Naive thymus-derived CD8-positive, alpha-beta T cell (primary cell): Measurements from ENCODE around the gene OGG1. TPM values are rescaled to one million over a fixed set of nuclear protein-coding genes. Genes with fewer than 3 reads are reported as not detected.
"Not testable (repeated sequence)": the region's sequence is repeated elsewhere in the genome, so short reads cannot be mapped to it uniquely, and the experiment has no call there.

ENCODE experiments used
- ATAC-seq, 2 donors: fragments of 150-1000 bp; cut with Tn5 transposase in 1 of 2; sonication (Bioruptor Pico), chemical (Tn5 transposase) in 1 of 2; 1 replicate in 1 of 2; 2 replicates in 1 of 2; pipeline ENCODE4 v1.10.0; 2021; ENCODE audit warnings: mild to moderate bottlenecking in 2 of 2, moderate library complexity in 2 of 2
- POLR2A ChIA-PET: fragments of 350-600 bp; sonication (Branson Sonifier 250); formaldehyde crosslinking; loops from one replicate; lab custom pipeline; 2021; ENCODE audit warnings: antibody characterized with exemption; lab: Charles Lee
- DNase-seq, 10 donors: peaks; one replicate each; pipeline versions ENCODE4 v3.0.0 to v3.0.0-alpha.2; 2020 to 2022
- H3K27ac Mint-ChIP-seq, 10 donors: one replicate each; pipeline ENCODE4 v1.8.0; 2020 to 2022; ENCODE audit warnings: mild to moderate bottlenecking in 10 of 10, mixed read lengths in 10 of 10, moderate library complexity in 4 of 10, inconsistent platforms in 1 of 10
- H3K27me3 Mint-ChIP-seq, 5 donors: one replicate each; pipeline ENCODE4 v1.8.0; 2021 to 2022; ENCODE audit warnings: mixed read lengths in 5 of 5
- H3K36me3 Mint-ChIP-seq, 3 donors: one replicate each; pipeline ENCODE4 v1.8.0; 2020 to 2022; ENCODE audit warnings: mixed read lengths in 3 of 3, mild to moderate bottlenecking in 2 of 3, inconsistent platforms in 1 of 3
- H3K4me1 Mint-ChIP-seq, 4 donors: one replicate each; pipeline ENCODE4 v1.8.0; 2021 to 2022; ENCODE audit warnings: mixed read lengths in 4 of 4
- H3K4me3 Mint-ChIP-seq, 10 donors: one replicate each; pipeline ENCODE4 v1.8.0; 2020 to 2022; ENCODE audit warnings: mild to moderate bottlenecking in 10 of 10, mixed read lengths in 10 of 10, moderate library complexity in 6 of 10, inconsistent platforms in 1 of 10
- H3K9me3 Mint-ChIP-seq, 9 donors: one replicate each; pipeline ENCODE4 v1.8.0; 2020 to 2022; ENCODE audit warnings: mixed read lengths in 9 of 9, mild to moderate bottlenecking in 3 of 9, inconsistent platforms in 1 of 9, moderate library complexity in 1 of 9
- polyA plus RNA-seq, 3 donors: library from polyadenylated mRNA; unstranded; fragments of 300-500 nt; fragmentation: Illumina TruSeq; gene quantifications; one replicate each; pipeline ENCODE4 v1.2.3, GENCODE V29; 2021
- total RNA-seq, 8 experiments: library from RNA in 2 of 8; stranded (reverse) in 2 of 8; gene quantifications; one replicate each; pipeline ENCODE4 v1.2.3 and lab custom pipeline; 2021 to 2026

OGG1 gene
- total and polyA plus RNA-seq, 5 experiments from 2014 or later, result 15.3 to 27.0 (median 20.7) TPM

DNA sequence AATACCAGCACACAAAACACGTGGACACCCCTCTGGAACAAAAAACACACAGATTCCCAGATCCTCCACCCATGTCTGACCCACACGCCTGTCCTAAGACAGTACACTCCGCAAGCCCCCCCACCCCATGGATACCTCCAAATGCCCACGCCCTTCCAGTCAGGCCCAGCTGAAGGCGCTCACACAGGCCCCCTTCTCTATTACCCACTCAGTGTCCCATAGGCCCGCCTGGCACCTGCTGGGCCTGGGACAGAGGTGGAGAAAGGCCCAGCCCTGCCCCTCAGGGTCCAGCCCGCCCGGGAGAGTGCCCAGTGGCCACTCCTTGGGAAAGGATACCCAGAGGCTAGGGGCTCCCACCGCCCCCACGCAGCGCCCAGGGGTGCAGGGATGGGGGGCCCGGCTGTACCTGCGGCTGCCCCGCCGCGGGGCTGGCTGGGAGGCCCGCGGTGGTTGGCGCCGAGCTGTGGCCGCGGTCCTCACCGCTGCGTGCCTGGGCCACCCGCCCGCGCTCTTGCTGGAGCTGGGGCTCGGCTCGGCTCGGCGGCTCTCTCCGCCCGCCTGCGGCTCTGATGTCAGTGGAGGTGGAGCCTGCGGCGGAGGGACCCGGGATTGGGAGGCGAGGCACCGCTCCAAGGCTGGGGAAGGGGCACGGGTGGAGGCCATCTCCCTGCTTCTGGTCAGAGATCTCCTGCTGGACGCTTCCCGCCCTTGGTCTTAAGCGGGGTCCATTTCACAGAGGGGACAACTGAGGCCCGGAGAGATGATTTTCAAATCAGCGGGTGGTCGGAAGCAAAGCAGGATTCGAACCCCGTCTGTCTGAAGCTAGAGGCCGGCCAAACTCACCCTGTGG lies 19.9 kb downstream of the OGG1 start, which contains the start of gene CAMK1:
Gene CAMK1, minus strand, starts transcription at position 522 of the 850 bp plus-strand sequence. CDS start 2,198 bp downstream, outside the sequence.
- Mint-ChIP-seq H3K36me3 (peaks cover 0 to 3% (median 0%) of the 10 kb centered on the region in 3 donors), H3K27me3 (peaks cover 0 to 1% (median 0%) of the 10 kb centered on the region in 5 donors), H3K9me3 (no peaks in the 10 kb centered on the region), H3K4me1 (peaks cover 16 to 43% (median 29%) of the 10 kb centered on the region in 4 donors), H3K27ac (peak within 1 kb of the TSS in 7 of 10 donors; percentile 1 to 79 (median 40)), H3K4me3 (peak within 1 kb of the TSS; percentile 39 to 74 (median 62))
- peak in 7 of 10 donors; percentile 16 to 46 (median 36) for DNase-seq
- POLR2A ChIA-PET, result interaction anchor here (1.6 kb wide), 1 partner anchor 35 kb away, joined by 4 read pairs; no protein-coding TSS in a partner anchor
- peak; percentile 95 to 97 for ATAC-seq

DNA sequence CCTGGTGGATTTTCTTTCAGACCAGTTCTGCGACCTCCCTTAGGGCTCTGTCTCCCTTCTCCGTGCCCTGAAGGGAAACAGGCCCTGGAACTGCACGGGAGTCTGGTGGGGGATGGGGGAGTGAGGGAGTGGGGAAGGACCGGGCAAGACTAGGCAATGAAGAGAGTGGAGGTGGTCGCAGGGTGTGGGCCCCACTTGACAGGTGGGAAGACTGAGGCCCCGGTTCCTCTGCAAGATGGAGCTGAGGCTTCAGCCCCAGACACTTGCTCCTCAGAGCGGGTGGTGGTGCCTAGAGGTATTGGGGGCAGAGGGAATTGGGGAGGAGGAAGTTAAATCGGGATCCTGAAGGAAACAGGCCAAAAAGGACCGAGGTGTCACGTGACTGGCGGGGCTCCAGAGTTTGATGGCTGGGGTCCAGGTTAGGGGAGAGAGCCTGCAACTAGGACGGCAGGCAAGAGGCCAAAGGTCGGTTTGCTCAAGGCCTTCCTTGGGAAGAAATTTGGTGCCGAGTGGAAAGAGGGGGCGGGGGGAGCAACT lies 20.6 kb downstream of the OGG1 start:
- Mint-ChIP-seq H3K4me3 (peak overlapping the region; percentile 4 to 67 (median 48)), H3K27ac (peak overlapping the region in 3 of 10 donors; percentile 40 to 75 (median 60))
- ATAC-seq, result peak in 1 of 2 donors; percentile 6

DNA sequence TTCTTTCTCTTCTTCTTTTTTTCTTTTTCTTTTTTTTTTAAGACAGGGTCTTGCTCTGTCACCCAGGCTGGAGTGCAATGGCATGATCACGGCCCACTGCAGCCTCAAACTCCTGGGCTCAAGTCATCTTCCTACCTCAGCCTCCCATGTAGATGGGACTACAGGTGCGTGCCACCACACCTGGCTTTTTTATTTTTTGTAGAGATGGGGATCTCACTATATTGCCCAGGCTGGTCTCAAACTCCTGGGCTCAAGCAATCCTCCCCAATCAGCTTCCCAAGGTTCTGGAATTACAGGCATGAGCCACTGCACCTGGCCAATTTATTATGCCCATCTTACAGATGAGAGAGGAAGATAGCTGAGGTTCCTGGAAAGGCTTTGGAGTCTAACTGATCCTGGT lies 21.3 kb downstream of the OGG1 start:
- POLR2A ChIA-PET, H3K27me3 Mint-ChIP-seq, H3K9me3 Mint-ChIP-seq, ATAC-seq, H3K36me3 Mint-ChIP-seq, DNase-seq: not testable (repeated sequence)
- Mint-ChIP-seq H3K4me3 (peak overlapping the region in 9 of 10 donors; percentile 22 to 71 (median 50)), H3K4me1 (peaks cover 21 to 46% (median 30%) of the 10 kb centered on the region in 4 donors), H3K27ac (peak overlapping the region in 2 of 10 donors; percentile 73 to 75)

More for the DNA sequence above, 20.6 kb downstream of the OGG1 start:
- peaks cover 0 to 3% (median 0%) of the 10 kb centered on the region in 3 donors for H3K36me3 Mint-ChIP-seq
- DNase-seq, result no peak
- H3K27me3 Mint-ChIP-seq, result peaks cover 0 to 1% (median 0%) of the 10 kb centered on the region in 5 donors
- H3K9me3 Mint-ChIP-seq, result no peaks in the 10 kb centered on the region
- peaks cover 18 to 43% (median 29%) of the 10 kb centered on the region in 4 donors for H3K4me1 Mint-ChIP-seq
- POLR2A ChIA-PET, result interaction anchor here (1.6 kb wide), 1 partner anchor 34 kb away, joined by 4 read pairs; no protein-coding TSS in a partner anchor

DNA sequence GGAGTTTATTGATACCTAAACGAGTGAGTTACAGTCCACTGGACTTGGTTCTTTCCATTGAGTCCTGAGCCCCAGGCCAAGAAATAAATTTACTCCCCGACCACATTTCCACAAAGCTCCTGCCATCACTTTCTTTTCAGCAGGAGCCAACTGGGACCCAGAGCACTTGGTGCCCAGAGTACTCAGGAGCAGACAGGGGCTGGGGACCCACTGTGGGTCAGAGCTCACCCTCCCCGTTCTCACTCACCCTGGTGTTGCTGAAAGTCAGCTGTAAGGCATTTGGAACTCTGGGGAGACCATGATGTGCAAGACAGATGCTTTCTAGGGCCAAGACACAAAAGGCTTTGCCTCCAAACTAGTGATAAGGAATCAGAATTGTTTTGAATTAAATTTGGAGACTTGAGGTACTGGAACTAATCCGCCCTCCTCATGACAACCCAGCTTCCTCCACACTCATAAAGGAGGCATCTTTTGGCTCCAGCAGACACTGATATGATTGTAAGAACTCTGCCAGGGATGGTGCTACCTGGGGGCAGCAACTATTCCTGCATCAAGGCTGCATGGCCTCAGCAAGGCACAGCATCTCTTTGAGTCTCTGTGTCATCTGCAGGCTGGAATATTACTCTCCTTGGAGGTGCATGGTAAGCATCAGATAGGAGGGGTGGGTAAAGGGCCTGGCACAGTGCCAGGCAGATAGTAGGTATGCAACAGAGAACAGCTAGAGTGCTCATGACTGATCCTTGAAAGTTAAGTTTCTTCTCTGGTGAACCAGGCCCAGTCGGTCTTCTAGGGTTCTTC lies 27.3 kb downstream of the OGG1 start:
- Mint-ChIP-seq H3K27me3 (no peaks in the 10 kb centered on the region), H3K27ac (peak overlapping the region in 2 of 10 donors; percentile 36 to 63), H3K9me3 (no peaks in the 10 kb centered on the region), H3K36me3 (peaks cover 0 to 10% (median 0%) of the 10 kb centered on the region in 3 donors), H3K4me1 (peaks cover 32 to 55% (median 54%) of the 10 kb centered on the region in 4 donors), H3K4me3 (no peak overlapping the region)
- POLR2A ChIA-PET, result interaction anchor here (1.1 to 1.6 kb wide), 2 partner anchors 16 to 128 kb away, joined by 3 to 5 read pairs; partner anchors contain the start of genes ARPC4, MTMR14 and TADA3
- DNase-seq, result no peak
- no peak for ATAC-seq

DNA sequence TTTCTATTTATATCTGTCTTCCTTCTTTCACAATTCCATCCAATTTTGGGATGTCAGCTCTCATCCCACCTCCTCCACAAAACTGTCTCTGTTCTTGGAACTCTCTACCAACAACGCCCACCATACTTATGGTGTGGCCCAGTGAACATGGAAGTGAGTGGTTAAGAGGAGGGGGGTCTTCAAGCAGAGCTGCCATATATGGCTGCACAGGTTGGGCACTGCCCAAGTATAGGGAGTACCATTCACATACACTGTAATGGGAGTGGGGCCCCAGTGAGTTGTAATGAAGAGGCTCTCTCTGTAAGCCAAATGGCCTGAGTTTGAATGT lies 27.9 kb downstream of the OGG1 start:
- no peaks in the 10 kb centered on the region for H3K9me3 Mint-ChIP-seq
- H3K27ac Mint-ChIP-seq, result no peak overlapping the region
- peaks cover 0 to 16% (median 3%) of the 10 kb centered on the region in 3 donors for H3K36me3 Mint-ChIP-seq
- DNase-seq (no peak), ATAC-seq (no peak)
- no peaks in the 10 kb centered on the region for H3K27me3 Mint-ChIP-seq
- POLR2A ChIA-PET, result interaction anchor here (1.1 to 1.6 kb wide), 2 partner anchors 15 to 128 kb away, joined by 3 to 5 read pairs; partner anchors contain the start of genes ARPC4, MTMR14 and TADA3
- H3K4me3 Mint-ChIP-seq, result no peak overlapping the region
- H3K4me1 Mint-ChIP-seq, result peaks cover 35 to 60% (median 60%) of the 10 kb centered on the region in 4 donors

DNA sequence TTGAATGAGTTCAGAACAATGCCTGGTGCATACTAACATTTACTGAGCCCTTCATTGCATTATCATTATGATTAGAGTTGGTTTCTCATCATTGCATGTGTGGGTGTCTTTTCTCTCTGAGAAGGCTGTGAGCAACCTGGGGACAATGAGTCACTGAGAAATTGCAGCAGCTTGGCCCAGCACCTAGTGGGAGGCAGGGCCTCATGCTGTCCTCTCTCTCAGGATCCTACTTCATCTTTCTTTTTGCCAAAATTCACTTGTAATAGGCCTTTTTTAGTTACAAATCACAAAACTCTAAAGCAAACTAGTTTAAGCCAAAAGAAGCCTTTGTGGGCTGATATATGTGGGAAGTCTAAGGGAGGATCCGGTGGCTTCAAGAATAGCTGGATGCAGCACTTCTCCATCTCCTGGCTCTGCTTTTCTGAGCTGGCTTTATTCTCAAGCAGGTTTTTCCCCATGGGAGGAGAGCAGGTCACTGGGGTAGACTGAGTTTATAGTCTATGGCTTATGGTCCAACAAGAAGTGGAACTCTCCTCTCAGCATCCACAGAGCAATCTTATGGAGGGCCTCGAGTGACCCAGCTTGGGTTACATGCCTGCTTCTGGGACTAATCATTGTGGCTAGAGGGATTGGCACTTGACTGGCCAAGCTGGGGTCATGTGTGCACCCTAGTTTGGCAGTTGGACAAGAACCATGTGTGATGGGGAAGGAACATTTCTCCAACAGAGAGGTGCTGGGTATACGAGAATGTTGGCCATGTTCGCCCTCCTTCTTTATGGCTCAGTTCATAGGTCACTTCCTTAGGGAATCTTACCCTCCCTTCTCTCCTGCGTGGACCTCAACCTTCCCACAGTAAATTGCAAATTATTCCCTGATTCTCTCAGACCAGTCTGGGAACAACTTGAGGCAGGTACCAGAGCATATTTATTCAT lies 28.7 kb downstream of the OGG1 start:
- H3K4me3 Mint-ChIP-seq, result peak overlapping the region in 4 of 10 donors; percentile 51 to 84 (median 71)
- no peaks in the 10 kb centered on the region for H3K27me3 Mint-ChIP-seq
- POLR2A ChIA-PET, result interaction anchor here (1.6 kb wide), 1 partner anchor 15 kb away, joined by 5 read pairs; the partner anchor contains the start of genes ARPC4 and TADA3
- H3K36me3 Mint-ChIP-seq, result peaks cover 0 to 20% (median 6%) of the 10 kb centered on the region in 3 donors
- no peaks in the 10 kb centered on the region for H3K9me3 Mint-ChIP-seq
- peak overlapping the region in 4 of 10 donors; percentile 14 to 90 (median 58) for H3K27ac Mint-ChIP-seq
- H3K4me1 Mint-ChIP-seq, result peaks cover 35 to 65% (median 63%) of the 10 kb centered on the region in 4 donors
- ATAC-seq (no peak), DNase-seq (no peak)

DNA sequence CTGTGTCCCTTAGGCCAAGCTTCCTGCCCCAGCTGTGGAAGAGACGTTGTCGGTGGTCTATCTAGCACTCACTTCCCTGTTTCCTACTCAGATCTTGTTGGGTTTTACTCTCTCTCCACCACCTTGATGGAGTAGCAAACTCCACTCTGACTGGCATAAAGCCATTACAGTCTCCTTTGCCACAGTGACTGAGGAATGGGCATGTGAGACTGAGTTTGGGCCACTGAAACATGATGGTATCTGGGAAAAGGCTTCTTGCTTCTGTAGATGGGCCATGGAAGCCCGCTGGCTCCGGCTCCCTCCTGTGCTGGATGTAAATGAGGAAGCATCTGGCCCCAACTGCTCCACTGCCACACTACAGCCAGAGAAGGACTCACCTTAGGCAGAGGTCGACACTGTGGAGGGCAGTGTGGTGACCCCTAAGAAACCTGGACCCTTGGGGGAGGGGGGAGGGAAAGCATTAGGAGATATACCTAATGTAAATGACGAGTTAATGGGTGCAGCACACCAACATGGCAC lies 29.4 kb downstream of the OGG1 start:
- peak overlapping the region in 9 of 10 donors; percentile 44 to 84 (median 71) for H3K4me3 Mint-ChIP-seq
- H3K27me3 Mint-ChIP-seq, result no peaks in the 10 kb centered on the region
- H3K9me3 Mint-ChIP-seq, result no peaks in the 10 kb centered on the region
- ATAC-seq (no peak), DNase-seq (no peak)
- H3K27ac Mint-ChIP-seq, result peak overlapping the region in 5 of 10 donors; percentile 36 to 90 (median 73)
- POLR2A ChIA-PET, result no interaction called here
- H3K36me3 Mint-ChIP-seq, result peaks cover 0 to 24% (median 9%) of the 10 kb centered on the region in 3 donors
- H3K4me1 Mint-ChIP-seq, result peaks cover 35 to 65% (median 63%) of the 10 kb centered on the region in 4 donors

DNA sequence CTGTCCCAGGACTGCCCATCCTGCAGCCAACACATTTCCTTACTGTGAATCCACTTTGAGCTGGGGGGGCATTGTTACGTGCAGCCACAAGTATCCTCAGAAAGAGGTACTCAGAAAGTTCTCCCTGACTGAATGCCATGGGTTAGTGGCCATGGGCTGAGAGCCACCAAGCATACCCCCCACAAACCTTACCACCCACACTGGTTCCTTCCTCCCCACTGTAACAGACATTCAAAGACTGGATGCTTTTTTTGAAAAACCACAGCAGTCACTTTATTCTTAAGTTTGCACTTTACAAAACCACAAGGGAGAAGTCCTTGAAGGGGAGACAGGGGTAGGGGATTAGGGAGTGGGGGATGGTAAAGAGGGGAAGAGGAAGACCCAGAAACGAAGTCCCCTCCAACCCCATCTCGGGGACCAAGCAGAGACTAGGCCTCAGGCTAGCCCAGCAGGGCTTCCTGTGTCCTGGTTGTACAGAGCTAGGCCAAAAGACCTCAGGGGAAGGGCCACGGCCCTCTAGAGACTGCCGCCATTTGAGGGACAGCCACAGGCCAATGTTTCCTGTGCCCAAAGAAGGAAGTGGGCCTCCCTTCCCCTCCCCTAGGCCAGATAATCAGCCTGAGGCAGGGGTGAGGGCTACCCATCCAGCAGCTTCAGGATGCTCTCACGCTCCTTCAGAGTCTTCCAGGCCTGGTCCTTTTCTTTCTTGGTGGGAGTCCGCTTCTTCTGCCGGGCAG lies 30.1 kb downstream of the OGG1 start:
- Mint-ChIP-seq H3K27ac (peak overlapping the region; percentile 36 to 90 (median 74)), H3K9me3 (no peaks in the 10 kb centered on the region), H3K27me3 (no peaks in the 10 kb centered on the region), H3K4me3 (peak overlapping the region; percentile 42 to 84 (median 71)), H3K4me1 (peaks cover 35 to 65% (median 63%) of the 10 kb centered on the region in 4 donors), H3K36me3 (peaks cover 0 to 31% (median 9%) of the 10 kb centered on the region in 3 donors)
- POLR2A ChIA-PET, result interaction anchor here (0.6 to 2.8 kb wide), 6 partner anchors 11 to 1490 kb away, joined by 3 to 18 read pairs (median 4); partner anchors contain the start of genes ARPC4, TADA3 and TTLL3
- DNase-seq (peak in 5 of 10 donors; percentile 25 to 60 (median 56)), ATAC-seq (peak; percentile 86 to 91)

DNA sequence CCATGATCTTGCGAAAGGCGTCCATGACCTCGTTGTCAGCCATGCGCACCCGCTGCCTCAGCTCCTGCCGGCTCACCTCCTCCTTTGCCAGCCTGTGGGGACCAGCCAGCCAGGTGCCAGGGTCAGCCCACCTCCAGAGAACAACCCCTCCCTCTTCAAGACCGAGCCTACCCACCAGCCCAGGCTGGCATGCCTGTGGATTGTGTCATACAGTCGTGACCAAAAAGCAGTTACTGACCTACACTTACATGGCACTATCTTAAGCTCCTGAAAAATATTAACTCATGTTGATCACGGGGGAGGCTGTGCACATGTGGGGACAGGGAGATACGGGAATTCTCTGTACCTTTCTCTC lies 30.7 kb downstream of the OGG1 start:
- H3K36me3 Mint-ChIP-seq, result peaks cover 0 to 36% (median 11%) of the 10 kb centered on the region in 3 donors
- peak overlapping the region; percentile 42 to 84 (median 71) for H3K4me3 Mint-ChIP-seq
- H3K4me1 Mint-ChIP-seq, result peaks cover 35 to 65% (median 63%) of the 10 kb centered on the region in 4 donors
- H3K27me3 Mint-ChIP-seq, result no peaks in the 10 kb centered on the region
- peak overlapping the region in 8 of 10 donors; percentile 36 to 90 (median 80) for H3K27ac Mint-ChIP-seq
- POLR2A ChIA-PET, result interaction anchor here (0.5 to 2.8 kb wide), 6 partner anchors 10 to 965 kb away, joined by 3 to 18 read pairs (median 5); partner anchors contain the start of genes ARPC4 and TADA3
- no peaks in the 10 kb centered on the region for H3K9me3 Mint-ChIP-seq
- ATAC-seq, result no peak
- no peak for DNase-seq

DNA sequence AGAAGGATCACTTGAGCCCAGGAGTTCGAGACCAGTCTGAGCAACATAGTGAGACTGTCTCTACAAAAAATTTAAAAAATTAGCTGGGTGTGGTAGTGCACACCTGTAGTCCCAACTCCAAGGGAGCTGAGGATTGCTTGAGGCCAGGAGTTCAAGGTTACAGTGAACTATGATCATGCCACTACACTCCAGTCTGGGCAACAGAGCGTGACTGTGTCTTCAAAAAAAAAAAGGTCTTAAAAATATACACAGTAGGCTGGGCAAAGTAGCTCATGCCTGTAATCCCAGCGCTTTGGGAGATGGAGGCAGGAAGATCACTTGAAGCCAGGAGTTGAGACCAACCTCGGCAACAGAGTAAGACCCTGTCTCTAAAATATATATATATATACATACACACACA lies 31.2 kb downstream of the OGG1 start:
- Mint-ChIP-seq H3K9me3 (no peaks in the 10 kb centered on the region), H3K4me3 (peak overlapping the region in 8 of 10 donors; percentile 42 to 84 (median 72)), H3K27me3 (no peaks in the 10 kb centered on the region), H3K27ac (peak overlapping the region in 7 of 10 donors; percentile 13 to 90 (median 37)), H3K36me3 (peaks cover 0 to 41% (median 13%) of the 10 kb centered on the region in 3 donors), H3K4me1 (peaks cover 38 to 65% (median 63%) of the 10 kb centered on the region in 4 donors)
- DNase-seq, result no peak
- no peak for ATAC-seq
- POLR2A ChIA-PET, result interaction anchor here (0.5 to 2.8 kb wide), 4 partner anchors 12 to 44 kb away, joined by 3 to 18 read pairs (median 6); partner anchors contain the start of genes ARPC4 and TADA3
